H1 (cell line): ENCODE results near the gene TLX1. TPM values are rescaled to one million over a fixed set of nuclear protein-coding genes. Genes with fewer than 3 reads are reported as not detected.

Experiments used
- CTCF ChIA-PET: fragments of 300-600 bp; sonication (Branson Sonifier 250); formaldehyde crosslinking; loops from one replicate; lab custom pipeline; 2021; ENCODE audit not compliant: partially characterized antibody; lab: Charles Lee
- POLR2A ChIA-PET: fragments of 300-600 bp; sonication (Branson Sonifier 250); formaldehyde crosslinking; loops from one replicate; lab custom pipeline; 2021; ENCODE audit warnings: inconsistent platforms; ENCODE audit not compliant: partially characterized antibody; lab: Charles Lee
- DNase-seq, 2 experiments: peaks; one replicate each; pipeline versions ENCODE4 v3.0.0 to v3.0.0-alpha.2; 2010 to 2022; ENCODE audit warnings: low spot score in 2 of 2, low read depth in 1 of 2, mixed read lengths in 1 of 2
- FAIRE-seq: peaks from 2 replicates; lab custom pipeline; 2011; peaks lifted over from hg19 to GRCh38; lab: Jason Lieb, UNC
- H2AFZ ChIP-seq: 2 replicates; pipeline ENCODE4 v1.8.1; 2012; ENCODE audit warnings: low read length, inconsistent platforms
- H2AK5ac ChIP-seq: 2 replicates; pipeline ENCODE4 v1.6.1; 2013; ENCODE audit warnings: low read depth, low read length
- H2BK120ac ChIP-seq: replicated peaks from 2 replicates; pipeline ENCODE3; 2013; ENCODE audit warnings: low read depth, low read length, inconsistent platforms
- H2BK12ac ChIP-seq: 2 replicates; pipeline ENCODE4 v1.6.1; 2013; ENCODE audit warnings: low read depth, low read length
- H2BK15ac ChIP-seq: 2 replicates; pipeline ENCODE4 v1.6.1; 2013; ENCODE audit warnings: low read length
- H2BK20ac ChIP-seq: 2 replicates; pipeline ENCODE4 v1.6.1; 2013; ENCODE audit warnings: low read length
- H2BK5ac ChIP-seq: 2 replicates; pipeline ENCODE4 v1.6.1; 2013; ENCODE audit warnings: low read depth, low read length
- H3K14ac ChIP-seq: 2 replicates; pipeline ENCODE4 v1.6.1; 2013; ENCODE audit warnings: inconsistent platforms; ENCODE audit not compliant: insufficient read length
- H3K18ac ChIP-seq: 2 replicates; pipeline ENCODE4 v1.6.1; 2013; ENCODE audit warnings: low read length; ENCODE audit errors: extremely low read depth
- H3K23ac ChIP-seq: 2 replicates; pipeline ENCODE4 v1.6.1; 2013; ENCODE audit warnings: inconsistent platforms; ENCODE audit not compliant: insufficient read length
- H3K23me2 ChIP-seq: 2 replicates; pipeline ENCODE4 v1.6.1; 2013; ENCODE audit warnings: low read depth, low read length
- H3K27ac ChIP-seq: 2 replicates; pipeline ENCODE4 v1.6.1; 2011; ENCODE audit warnings: low read depth, low read length, inconsistent platforms
- H3K27me3 ChIP-seq, 4 experiments: replicated peaks in 1 of 4; 1 replicate in 1 of 4; 2 replicates in 3 of 4; pipeline versions ENCODE4 v1.6.1 to v1.8.1; 2011 to 2013; ENCODE audit warnings: low read length in 3 of 4, mild to moderate bottlenecking in 3 of 4, inconsistent platforms in 2 of 4, mixed read lengths in 2 of 4, moderate library complexity in 1 of 4; ENCODE audit not compliant: control insufficient read depth in 3 of 4, insufficient read depth in 3 of 4; ENCODE audit errors: extremely low read depth in 1 of 4
- H3K36me3 ChIP-seq, 4 experiments: 2 replicates each; pipeline versions ENCODE4 v1.6.1 to v1.8.1; 2011 to 2013; ENCODE audit warnings: mild to moderate bottlenecking in 4 of 4, low read length in 3 of 4, moderate library complexity in 2 of 4, control low read depth in 1 of 4, inconsistent platforms in 1 of 4; ENCODE audit not compliant: insufficient read depth in 4 of 4, control insufficient read depth in 2 of 4
- H3K4ac ChIP-seq: replicated peaks from 2 replicates; pipeline ENCODE3; 2013; ENCODE audit warnings: low read length, low read depth, mixed read lengths, inconsistent platforms; ENCODE audit not compliant: insufficient read length
- H3K4me1 ChIP-seq, 4 experiments: replicated peaks in 1 of 4; 1 replicate in 1 of 4; 2 replicates in 3 of 4; pipeline versions ENCODE4 v1.6.1 to v1.8.1; 2011 to 2013; ENCODE audit warnings: low read length in 3 of 4, inconsistent platforms in 2 of 4, mixed read lengths in 1 of 4; ENCODE audit not compliant: insufficient read depth in 4 of 4, control insufficient read depth in 3 of 4
- H3K4me2 ChIP-seq, 2 experiments: 2 replicates each; pipeline versions ENCODE4 v1.6.1 to v1.8.1; 2011 to 2013; ENCODE audit warnings: low read depth in 2 of 2, low read length in 2 of 2, control low read depth in 1 of 2, inconsistent platforms in 1 of 2, mild to moderate bottlenecking in 1 of 2; ENCODE audit not compliant: insufficient read depth in 1 of 2
- H3K4me3 ChIP-seq, 4 experiments: fragments of 200-600, 300-600 bp in 1 of 4; sonication (generic), shearing (Covaris generic), sonication (Bioruptor Twin) in 1 of 4; 2 replicates each; pipeline versions ENCODE4 v1.5.1 to v1.8.1; 2011 to 2016; ENCODE audit warnings: low read length in 4 of 4, low read depth in 3 of 4, control low read depth in 2 of 4, inconsistent platforms in 2 of 4, mild to moderate bottlenecking in 2 of 4, mixed read lengths in 1 of 4, moderate library complexity in 1 of 4; ENCODE audit not compliant: insufficient read depth in 2 of 4; ENCODE audit errors: extremely low read depth in 1 of 4
- H3K56ac ChIP-seq: replicated peaks from 2 replicates; pipeline ENCODE3; 2013; ENCODE audit warnings: low read depth, mild to moderate bottlenecking, mixed read lengths, low read length, inconsistent platforms; ENCODE audit not compliant: insufficient read length
- H3K79me1 ChIP-seq: 2 replicates; pipeline ENCODE4 v1.6.1; 2013; ENCODE audit warnings: low read depth, low read length, control low read depth
- H3K79me2 ChIP-seq, 2 experiments: 2 replicates each; pipeline versions ENCODE4 v1.6.1 to v1.8.1; 2012 to 2013; ENCODE audit warnings: low read length in 2 of 2, mild to moderate bottlenecking in 2 of 2, inconsistent platforms in 1 of 2; ENCODE audit not compliant: insufficient read depth in 2 of 2, control insufficient read depth in 1 of 2
- H3K9ac ChIP-seq, 4 experiments: replicated peaks in 1 of 4; 1 replicate in 1 of 4; 2 replicates in 3 of 4; pipeline versions ENCODE4 v1.6.1 to v1.8.1; 2011 to 2013; ENCODE audit warnings: low read depth in 3 of 4, low read length in 3 of 4, control low read depth in 2 of 4, mild to moderate bottlenecking in 2 of 4, moderate library complexity in 2 of 4, inconsistent platforms in 1 of 4; ENCODE audit errors: extremely low read depth in 1 of 4
- H3K9me3 ChIP-seq, 2 experiments: 2 replicates each; pipeline versions ENCODE4 v1.6.1 to v1.8.1; 2012 to 2013; ENCODE audit warnings: mild to moderate bottlenecking in 2 of 2, moderate library complexity in 2 of 2, control low read depth in 1 of 2, inconsistent platforms in 1 of 2, low read depth in 1 of 2, low read length in 1 of 2, mixed read lengths in 1 of 2; ENCODE audit not compliant: insufficient read depth in 2 of 2
- H4K20me1 ChIP-seq, 2 experiments: replicated peaks in 1 of 2; 2 replicates each; pipeline versions ENCODE3 to v1.8.1; 2011 to 2013; ENCODE audit warnings: inconsistent platforms in 2 of 2, low read length in 2 of 2, mild to moderate bottlenecking in 1 of 2; ENCODE audit not compliant: insufficient read depth in 2 of 2, control insufficient read depth in 1 of 2
- H4K5ac ChIP-seq: 2 replicates; pipeline ENCODE4 v1.6.1; 2013; ENCODE audit warnings: low read length, low read depth, mixed read lengths, inconsistent platforms; ENCODE audit not compliant: insufficient read length
- H4K8ac ChIP-seq: 2 replicates; pipeline ENCODE4 v1.8.0; 2013; ENCODE audit warnings: mild to moderate bottlenecking, moderate library complexity, low read length, inconsistent platforms; ENCODE audit not compliant: insufficient read depth; ENCODE audit errors: extremely low read depth
- H4K91ac ChIP-seq: replicated peaks from 2 replicates; pipeline ENCODE3; 2013; ENCODE audit warnings: low read length, mixed read lengths, inconsistent platforms; ENCODE audit not compliant: insufficient read length
- CHD2 ChIP-seq: IDR thresholded peaks from 2 replicates; pipeline ENCODE4 v1.6.1; 2012; ENCODE audit warnings: low read length, improper control_type of control experiment
- EP300 ChIP-seq, 2 experiments: IDR thresholded peaks; 1 replicate in 1 of 2; 2 replicates in 1 of 2; pipeline ENCODE4 v1.6.1; 2011 to 2012; ENCODE audit warnings: low read depth in 2 of 2, low read length in 2 of 2, mild to moderate bottlenecking in 2 of 2, borderline replicate concordance in 1 of 2, inconsistent platforms in 1 of 2, moderate library complexity in 1 of 2
- EZH2 ChIP-seq: fragments of 200-600 bp; sonication (generic); IDR thresholded peaks from 2 replicates; pipeline ENCODE4 v1.7.1; 2012; ENCODE audit warnings: low read depth, mild to moderate bottlenecking, moderate library complexity, low read length, inconsistent platforms; ENCODE audit not compliant: severe bottlenecking
- NRF1 ChIP-seq: IDR thresholded peaks from 2 replicates; pipeline ENCODE4 v1.6.1; 2011; ENCODE audit warnings: mild to moderate bottlenecking, low read depth, low read length, improper control_type of control experiment
- POLR2A ChIP-seq, 2 experiments: IDR thresholded peaks; 1 replicate in 1 of 2; 2 replicates in 1 of 2; pipeline ENCODE4 v1.6.1; 2011; ENCODE audit warnings: low read depth in 2 of 2, low read length in 2 of 2, mild to moderate bottlenecking in 2 of 2; ENCODE audit errors: control extremely low read depth in 1 of 2
- RXRA ChIP-seq: IDR thresholded peaks from 2 replicates; pipeline ENCODE4 v1.6.1; 2011; ENCODE audit warnings: low read depth, mild to moderate bottlenecking, low read length, moderate library complexity; ENCODE audit not compliant: insufficient read depth
- SAP30 ChIP-seq: fragments of 300-600 bp; sonication (generic); IDR thresholded peaks from 2 replicates; pipeline ENCODE4 v1.7.1; 2012; ENCODE audit warnings: low read length, moderate library complexity, mild to moderate bottlenecking, inconsistent platforms; ENCODE audit not compliant: insufficient read depth, insufficient replicate concordance
- WGBS, 2 experiments: shearing (Covaris generic) in 1 of 2; methylation state at CpG; one replicate each; pipeline versions ENCODE4 v1.1.6 to v1.1.7; 2013 to 2015; ENCODE audit warnings: low lambda C conversion rate in 2 of 2, mixed read lengths in 2 of 2, inconsistent platforms in 1 of 2, low coverage in 1 of 2, missing lambda C conversion rate in 1 of 2; ENCODE audit not compliant: insufficient replicate concordance in 2 of 2, insufficient coverage in 1 of 2, insufficient read length in 1 of 2; ENCODE audit errors: extremely low coverage in 1 of 2, missing lambda C conversion rate in 1 of 2; 5-methylcytosine and 5-hydroxymethylcytosine counted together
- polyA plus RNA-seq, 7 experiments: library from polyadenylated mRNA; depleted of rRNA in 3 of 7; stranded (reverse) in 5 of 7; unstranded in 2 of 7; fragments of >200 nt in 5 of 7; fragments of 200-250 nt in 2 of 7; gene quantifications; 1 replicate in 5 of 7; 2 replicates in 1 of 7; 4 replicates in 1 of 7; pipeline versions ENCODE4 v1.2.1 to v1.2.3, GENCODE V29; 2011 to 2013; ENCODE audit warnings: missing spikeins in 2 of 7, mixed read lengths in 2 of 7
- total RNA-seq: library from RNA; stranded (reverse); fragmentation: NEBNext Ultra II Directional; extraction: Animal tissue kit (Norgen Biotek cat#: 25700); gene quantifications from 2 replicates; pipeline ENCODE4 v1.2.1, GENCODE V29; 2021
- TF ChIP-seq, protein P1 (sequence below): IDR thresholded peaks from 2 replicates; pipeline ENCODE4 v1.6.1; 2011; ENCODE audit warnings: low read length, improper control_type of control experiment
- TF ChIP-seq, protein P2 (sequence below): IDR thresholded peaks from 2 replicates; pipeline ENCODE4 v1.6.1; 2011; ENCODE audit warnings: low read depth, mild to moderate bottlenecking, low read length; ENCODE audit not compliant: insufficient read depth

Gene TLX1
- total and polyA plus RNA-seq, 2 of the 8 experiments (the other 6 are each of a cell fraction or from before 2014, with no cell fraction given): not detected

DNA sequence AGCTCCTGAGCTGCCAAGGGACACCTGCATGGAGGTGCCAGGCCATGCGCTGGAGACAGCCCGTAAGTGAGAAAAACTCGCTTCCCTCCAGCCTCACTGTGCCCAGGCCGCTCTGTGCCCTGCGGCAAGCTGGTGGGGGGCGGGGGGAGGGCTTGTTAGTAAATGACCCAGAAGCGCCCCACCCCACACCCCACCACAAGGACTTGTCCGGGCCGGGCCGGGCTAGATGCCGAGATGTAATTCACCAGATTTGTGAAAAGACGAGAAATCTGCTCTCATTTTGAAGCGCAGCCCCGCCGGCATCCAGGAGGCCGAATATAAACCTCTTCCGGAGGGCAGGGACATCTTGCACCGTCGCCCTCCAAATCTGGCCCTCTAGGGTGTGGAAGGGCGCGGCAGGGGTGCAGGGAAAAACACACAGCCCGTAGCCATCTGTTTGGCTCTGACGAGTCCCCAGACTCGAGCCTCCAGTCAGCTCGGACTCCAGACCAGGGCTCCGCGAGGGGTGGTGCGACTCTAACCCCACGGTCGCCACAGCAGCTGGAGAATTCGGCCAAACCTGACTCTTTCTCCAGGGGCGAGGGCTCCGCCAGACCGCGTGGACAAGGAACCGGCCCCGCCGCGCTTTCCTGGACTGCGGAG is 14.8 kb downstream of the TLX1 start:
- peak overlapping the region; percentile 81; the same call in 1 of the 2 replicates for H4K8ac ChIP-seq
- no peaks in the 10 kb centered on the region; a peak in 1 of 8 replicates for H3K36me3 ChIP-seq
- peaks cover 7 to 11% of the 10 kb centered on the region in 2 experiments for H4K20me1 ChIP-seq
- no peak overlapping the region for H3K27ac ChIP-seq
- H3K79me2 ChIP-seq: no peaks in the 10 kb centered on the region
- peak in 1 of 2 experiments; percentile 50 for DNase-seq
- no peak overlapping the region for H3K23ac ChIP-seq
- H3K4me3 ChIP-seq: peak overlapping the region in 3 of 4 experiments; percentile 1 to 48 (median 6); a peak in 2 of 8 replicates
- H3K23me2 ChIP-seq: no peaks in the 10 kb centered on the region; the same call in 1 of the 2 replicates
- no peak overlapping the region for H3K18ac ChIP-seq
- H3K14ac ChIP-seq: no peak overlapping the region
- ChIA-PET CTCF (interaction anchor here (0.6 to 3.8 kb wide), 19 partner anchors 10 to 399 kb away, joined by 3 to 23 read pairs (median 4); no protein-coding TSS in a partner anchor), POLR2A (interaction anchor here (1.0 to 1.1 kb wide), 3 partner anchors 9 to 71 kb away, joined by 3 to 5 read pairs (median 4); no protein-coding TSS in a partner anchor)
- H2AK5ac ChIP-seq: 0 out of 2 replicates have a peak overlapping the region, but pooled peaks have one; percentile 11
- H3K9me3 ChIP-seq: peaks cover 0 to 4% of the 10 kb centered on the region in 2 experiments; a peak in 1 of 4 replicates
- H2BK5ac ChIP-seq: no peak overlapping the region
- H3K79me1 ChIP-seq: no peaks in the 10 kb centered on the region
- H4K5ac ChIP-seq: no peak overlapping the region
- no peak overlapping the region for H3K4ac ChIP-seq
- peaks cover 79 to 97% (median 91%) of the 10 kb centered on the region in 4 experiments for H3K27me3 ChIP-seq
- H3K56ac ChIP-seq: no peak overlapping the region
- peak overlapping the region; percentile 59 to 65 for H3K4me2 ChIP-seq
- H2BK120ac ChIP-seq: no peak overlapping the region
- no peak overlapping the region for H4K91ac ChIP-seq
- FAIRE-seq: no peak
- no peak overlapping the region for H2AFZ ChIP-seq
- H2BK15ac ChIP-seq: no peak overlapping the region
- no peak overlapping the region for H3K9ac ChIP-seq
- H3K4me1 ChIP-seq: peaks cover 0 to 16% (median 5%) of the 10 kb centered on the region in 4 experiments; a peak in 5 of 7 replicates
- no peak overlapping the region for H2BK12ac ChIP-seq
- WGBS, 2 experiments: 19% methylated on average over 35 of the region's 40 CpGs; no CpG with 5 or more reads in 1 of the 2 experiments
- no peak overlapping the region for H2BK20ac ChIP-seq
- TF ChIP-seq EP300 (IDR thresholded peaks at IDR 0.05; ENCODE audit: borderline replicate concordance in 1 of 2, low read depth in 2 of 2, low read length in 2 of 2) (no peak), NRF1 (no peak), SAP30 (no peak), CHD2 (no peak), RXRA (no peak), EZH2 (peak; percentile 99), POLR2A (IDR thresholded peaks at IDR 0.05; ENCODE audit: control extremely low read depth in 1 of 2, low read depth in 2 of 2, low read length in 2 of 2) (no peak)
- TF ChIP-seq, protein P1, sequence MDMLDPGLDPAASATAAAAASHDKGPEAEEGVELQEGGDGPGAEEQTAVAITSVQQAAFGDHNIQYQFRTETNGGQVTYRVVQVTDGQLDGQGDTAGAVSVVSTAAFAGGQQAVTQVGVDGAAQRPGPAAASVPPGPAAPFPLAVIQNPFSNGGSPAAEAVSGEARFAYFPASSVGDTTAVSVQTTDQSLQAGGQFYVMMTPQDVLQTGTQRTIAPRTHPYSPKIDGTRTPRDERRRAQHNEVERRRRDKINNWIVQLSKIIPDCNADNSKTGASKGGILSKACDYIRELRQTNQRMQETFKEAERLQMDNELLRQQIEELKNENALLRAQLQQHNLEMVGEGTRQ: no peak
- TF ChIP-seq, protein P2, sequence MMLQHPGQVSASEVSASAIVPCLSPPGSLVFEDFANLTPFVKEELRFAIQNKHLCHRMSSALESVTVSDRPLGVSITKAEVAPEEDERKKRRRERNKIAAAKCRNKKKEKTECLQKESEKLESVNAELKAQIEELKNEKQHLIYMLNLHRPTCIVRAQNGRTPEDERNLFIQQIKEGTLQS: no peak
